Liver (tissue), 9 donors: ENCODE data around the gene DYNC1I2. TPM values are rescaled to one million over a fixed set of nuclear protein-coding genes. Genes with fewer than 3 reads are reported as not detected.

Experiments used
- DNase-seq: peaks from one replicate; pipeline ENCODE4 v3.0.0-alpha.2; 2017; ENCODE audit warnings: low spot score
- H3K27ac ChIP-seq, 2 donors: one replicate each; pipeline ENCODE4 v1.7.0; 2013; ENCODE audit warnings: inconsistent platforms in 2 of 2, low read length in 2 of 2, control low read depth in 1 of 2, low read depth in 1 of 2, mild to moderate bottlenecking in 1 of 2
- H3K27me3 ChIP-seq, 4 donors: one replicate each; pipeline versions ENCODE4 v1.6.1 to v1.7.0; 2013; ENCODE audit warnings: low read length in 3 of 4, inconsistent platforms in 1 of 4, mild to moderate bottlenecking in 1 of 4, moderate library complexity in 1 of 4; ENCODE audit not compliant: control insufficient read depth in 4 of 4, insufficient read depth in 4 of 4
- H3K36me3 ChIP-seq, 4 donors: one replicate each; pipeline versions ENCODE4 v1.6.1 to v1.7.0; 2013; ENCODE audit warnings: low read length in 3 of 4, mild to moderate bottlenecking in 3 of 4, low read depth in 1 of 4, moderate library complexity in 1 of 4; ENCODE audit not compliant: control insufficient read depth in 4 of 4, insufficient read depth in 3 of 4
- H3K4me1 ChIP-seq, 4 donors: one replicate each; pipeline versions ENCODE4 v1.6.1 to v1.7.0; 2013; ENCODE audit warnings: low read length in 3 of 4, mild to moderate bottlenecking in 3 of 4, moderate library complexity in 1 of 4; ENCODE audit not compliant: control insufficient read depth in 4 of 4, insufficient read depth in 4 of 4
- H3K4me3 ChIP-seq, 3 donors: one replicate each; pipeline versions ENCODE4 v1.6.1 to v1.7.0; 2013; ENCODE audit warnings: low read length in 3 of 3, control low read depth in 1 of 3, low read depth in 1 of 3, mild to moderate bottlenecking in 1 of 3
- H3K9ac ChIP-seq, 2 donors: one replicate each; pipeline ENCODE4 v1.7.0; 2013; ENCODE audit warnings: low read length in 2 of 2, mild to moderate bottlenecking in 2 of 2, moderate library complexity in 2 of 2, control low read depth in 1 of 2, low read depth in 1 of 2
- H3K9me3 ChIP-seq, 4 donors: one replicate each; pipeline versions ENCODE4 v1.6.1 to v1.7.0; 2013; ENCODE audit warnings: low read length in 3 of 4; ENCODE audit not compliant: control insufficient read depth in 4 of 4
- CTCF ChIP-seq: fragments of 150-350 bp; IDR thresholded peaks from 2 replicates; pipeline ENCODE4 v1.5.1; 2017; ENCODE audit warnings: improper control_type of control experiment, low read depth, low read length; ENCODE audit not compliant: missing input control
- EGR1 ChIP-seq, 2 donors: IDR thresholded peaks; 2 replicates each; pipeline ENCODE4 v1.6.1; 2016 to 2018; ENCODE audit warnings: antibody characterized with exemption in 2 of 2, low read depth in 2 of 2
- FOXA1 ChIP-seq: IDR thresholded peaks from 2 replicates; pipeline ENCODE4 v1.6.1; 2016; ENCODE audit warnings: antibody characterized with exemption
- FOXA2 ChIP-seq: IDR thresholded peaks from 2 replicates; pipeline ENCODE4 v1.6.1; 2016; ENCODE audit warnings: antibody characterized with exemption
- GABPA ChIP-seq, 2 donors: IDR thresholded peaks in 1 of 2; conservative IDR thresholded peaks in 1 of 2; 2 replicates each; pipeline ENCODE4 v1.6.1; 2016; ENCODE audit warnings: antibody characterized with exemption in 2 of 2, mild to moderate bottlenecking in 1 of 2, moderate library complexity in 1 of 2
- HNF4A ChIP-seq, 2 donors: conservative IDR thresholded peaks; 2 replicates each; pipeline ENCODE4 v1.6.1; 2016; ENCODE audit warnings: antibody characterized with exemption in 2 of 2, mild to moderate bottlenecking in 2 of 2
- HNF4G ChIP-seq: IDR thresholded peaks from 2 replicates; pipeline ENCODE4 v1.6.1; 2016; ENCODE audit warnings: antibody characterized with exemption
- JUND ChIP-seq, 2 donors: IDR thresholded peaks; 2 replicates each; pipeline ENCODE4 v1.6.1; 2016; ENCODE audit warnings: antibody characterized with exemption in 2 of 2
- MAX ChIP-seq: IDR thresholded peaks from 2 replicates; pipeline ENCODE4 v1.6.1; 2016; ENCODE audit warnings: antibody characterized with exemption
- NR2F2 ChIP-seq: IDR thresholded peaks from 2 replicates; pipeline ENCODE4 v1.6.1; 2016; ENCODE audit warnings: antibody characterized with exemption
- RAD21 ChIP-seq, 2 donors: IDR thresholded peaks; 2 replicates each; pipeline ENCODE4 v1.6.1; 2016; ENCODE audit warnings: antibody characterized with exemption in 2 of 2, mild to moderate bottlenecking in 2 of 2
- REST ChIP-seq: IDR thresholded peaks from 2 replicates; pipeline ENCODE4 v1.6.1; 2016; ENCODE audit warnings: antibody characterized with exemption, mild to moderate bottlenecking
- RXRA ChIP-seq, 2 donors: IDR thresholded peaks; 2 replicates each; pipeline ENCODE4 v1.6.1; 2017 to 2018; ENCODE audit warnings: antibody characterized with exemption in 2 of 2, mild to moderate bottlenecking in 1 of 2
- SP1 ChIP-seq: IDR thresholded peaks from 2 replicates; pipeline ENCODE4 v1.6.1; 2018; ENCODE audit warnings: antibody characterized with exemption, mild to moderate bottlenecking
- TAF1 ChIP-seq: conservative IDR thresholded peaks from 2 replicates; pipeline ENCODE4 v1.6.1; 2016; ENCODE audit warnings: antibody characterized with exemption, mild to moderate bottlenecking
- YY1 ChIP-seq: IDR thresholded peaks from 2 replicates; pipeline ENCODE4 v1.6.1; 2016; ENCODE audit warnings: antibody characterized with exemption, mild to moderate bottlenecking
- WGBS: extraction: QIAGEN DNeasy Blood & Tissue Kit; methylation state at CpG from one replicate; pipeline ENCODE4 v1.1.7; 2013; 5-methylcytosine and 5-hydroxymethylcytosine counted together
- polyA plus RNA-seq, 2 donors: library from polyadenylated mRNA; stranded (reverse) in 1 of 2; unstranded in 1 of 2; fragments of 200-250 nt in 1 of 2; fragments of >200 nt in 1 of 2; fragmentation: Nextera tagmentation in 1 of 2; extraction: Ambion mirVana in 1 of 2; gene quantifications; one replicate each; pipeline versions ENCODE4 v1.2.1 to v1.2.3, GENCODE V29; 2013 to 2015
- total RNA-seq, 2 donors: library from RNA; depleted of rRNA; stranded (reverse); fragments of >200 nt; gene quantifications; one replicate each; pipeline ENCODE4 v1.2.3, GENCODE V29; 2014
- TF ChIP-seq, protein P1 (sequence below): IDR thresholded peaks from 2 replicates; pipeline ENCODE4 v1.6.1; 2016; ENCODE audit warnings: antibody characterized with exemption
- TF ChIP-seq, protein P2 (sequence below): IDR thresholded peaks from 2 replicates; pipeline ENCODE4 v1.6.1; 2016; ENCODE audit warnings: antibody characterized with exemption
- donor health status: healthy.
- donor health status: healthy.
- donor health status: healthy.
- donor health status: healthy.
- donor health status: healthy.

DYNC1I2 gene
- total and polyA plus RNA-seq, 4 donors: 20.4 to 45.2 (median 28.1) TPM

GRCh38 chr2:171711351-171711750 lies 24.1 kb downstream of the DYNC1I2 start:
- H3K9me3 ChIP-seq: no peaks in the 10 kb centered on the region
- no peaks in the 10 kb centered on the region for H3K27me3 ChIP-seq
- no peak for TF ChIP-seq EGR1 (IDR thresholded peaks at IDR 0.05; ENCODE audit: low read depth in 2 of 2)
- TF ChIP-seq CTCF: no peak
- TF ChIP-seq HNF4G: no peak
- TF ChIP-seq REST: no peak
- no peak for TF ChIP-seq YY1
- H3K4me3 ChIP-seq: no peak overlapping the region
- peaks cover 0 to 6% (median 3%) of the 10 kb centered on the region in 4 donors for H3K36me3 ChIP-seq
- no peak overlapping the region for H3K9ac ChIP-seq
- H3K27ac ChIP-seq: no peak overlapping the region
- DNase-seq: no peak
- H3K4me1 ChIP-seq: peaks cover 0 to 2% (median 0%) of the 10 kb centered on the region in 4 donors

- Histone ChIP-seq H3K4me1 (no peaks in the 10 kb centered on the region), H3K4me3 (no peak overlapping the region), H3K36me3 (peaks cover 0 to 6% (median 3%) of the 10 kb centered on the region in 4 donors), H3K27ac (no peak overlapping the region), H3K9ac (no peak overlapping the region), H3K9me3 (no peaks in the 10 kb centered on the region), H3K27me3 (no peaks in the 10 kb centered on the region)
- TF ChIP-seq TAF1: no peak
- TF ChIP-seq, protein P1, sequence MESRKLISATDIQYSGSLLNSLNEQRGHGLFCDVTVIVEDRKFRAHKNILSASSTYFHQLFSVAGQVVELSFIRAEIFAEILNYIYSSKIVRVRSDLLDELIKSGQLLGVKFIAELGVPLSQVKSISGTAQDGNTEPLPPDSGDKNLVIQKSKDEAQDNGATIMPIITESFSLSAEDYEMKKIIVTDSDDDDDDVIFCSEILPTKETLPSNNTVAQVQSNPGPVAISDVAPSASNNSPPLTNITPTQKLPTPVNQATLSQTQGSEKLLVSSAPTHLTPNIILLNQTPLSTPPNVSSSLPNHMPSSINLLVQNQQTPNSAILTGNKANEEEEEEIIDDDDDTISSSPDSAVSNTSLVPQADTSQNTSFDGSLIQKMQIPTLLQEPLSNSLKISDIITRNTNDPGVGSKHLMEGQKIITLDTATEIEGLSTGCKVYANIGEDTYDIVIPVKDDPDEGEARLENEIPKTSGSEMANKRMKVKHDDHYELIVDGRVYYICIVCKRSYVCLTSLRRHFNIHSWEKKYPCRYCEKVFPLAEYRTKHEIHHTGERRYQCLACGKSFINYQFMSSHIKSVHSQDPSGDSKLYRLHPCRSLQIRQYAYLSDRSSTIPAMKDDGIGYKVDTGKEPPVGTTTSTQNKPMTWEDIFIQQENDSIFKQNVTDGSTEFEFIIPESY: no peak
- TF ChIP-seq HNF4A (conservative IDR thresholded peaks at IDR 0.05): no peak
- no peak for TF ChIP-seq GABPA (IDR thresholded peaks at IDR 0.05 in 1 of 2, conservative IDR thresholded peaks at IDR 0.05 in 1 of 2)
- no peak for TF ChIP-seq NR2F2
- no peak for TF ChIP-seq MAX
- TF ChIP-seq JUND (IDR thresholded peaks at IDR 0.05): no peak
- no peak for TF ChIP-seq RAD21 (IDR thresholded peaks at IDR 0.05)
- no peak for TF ChIP-seq RXRA (IDR thresholded peaks at IDR 0.05)
- no peak for TF ChIP-seq YY1
- TF ChIP-seq, protein P2, sequence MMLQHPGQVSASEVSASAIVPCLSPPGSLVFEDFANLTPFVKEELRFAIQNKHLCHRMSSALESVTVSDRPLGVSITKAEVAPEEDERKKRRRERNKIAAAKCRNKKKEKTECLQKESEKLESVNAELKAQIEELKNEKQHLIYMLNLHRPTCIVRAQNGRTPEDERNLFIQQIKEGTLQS: no peak
- no peak for TF ChIP-seq SP1
- no peak for TF ChIP-seq EGR1 (IDR thresholded peaks at IDR 0.05; ENCODE audit: low read depth in 2 of 2)
- TF ChIP-seq HNF4G: no peak
- TF ChIP-seq FOXA2: no peak
- TF ChIP-seq FOXA1: no peak
- DNase-seq: no peak
- 92% methylated on average over 2 of the region's 2 CpGs for WGBS
Observed at GRCh38 chr2:171712051-171712450, 24.8 kb downstream of the DYNC1I2 start.
